NCI-H82 (cell line): Measurements from ENCODE around the gene CACNG5.

Experiments used
- DNase-seq: peaks from one replicate; lab custom pipeline; 2025; lab: John Stamatoyannopoulos, UW

The CACNG5 gene

DNA sequence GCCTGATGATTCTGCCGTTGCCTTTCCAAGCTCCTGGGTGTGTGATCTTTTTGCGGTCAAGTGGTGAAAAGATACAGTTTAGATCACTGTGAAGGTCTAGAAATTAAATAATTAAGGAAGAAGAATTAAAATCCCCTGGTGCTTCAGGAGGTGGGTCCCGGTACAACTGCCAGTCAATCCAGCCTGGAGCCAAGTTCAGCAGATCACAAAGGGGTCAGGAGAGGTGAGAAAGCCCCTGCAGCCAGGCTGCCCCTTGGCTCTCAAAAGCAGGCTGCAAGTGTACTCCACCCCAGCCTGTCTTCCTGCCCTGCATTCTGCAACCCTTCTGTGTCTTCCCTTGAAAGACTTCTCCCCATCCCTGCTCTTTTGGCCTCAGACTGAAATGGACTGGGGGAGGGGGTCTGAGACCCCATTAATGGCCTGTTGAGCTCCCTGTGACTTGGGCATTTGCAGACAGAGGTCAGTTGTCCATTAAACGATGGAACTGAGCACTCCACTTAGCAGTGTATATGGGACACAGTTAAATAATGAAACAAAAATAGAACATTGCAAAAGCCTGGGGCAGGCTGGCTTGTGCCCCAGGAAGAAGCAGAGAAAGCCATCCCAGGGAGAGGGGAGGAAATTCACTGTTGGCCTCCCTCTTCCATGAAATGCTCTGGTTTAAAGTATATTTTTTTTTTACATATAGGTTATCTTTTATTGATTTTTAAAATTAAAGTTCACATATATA is 15.1 kb downstream of the CACNG5 start:
- DNase-seq, result no peak

DNA sequence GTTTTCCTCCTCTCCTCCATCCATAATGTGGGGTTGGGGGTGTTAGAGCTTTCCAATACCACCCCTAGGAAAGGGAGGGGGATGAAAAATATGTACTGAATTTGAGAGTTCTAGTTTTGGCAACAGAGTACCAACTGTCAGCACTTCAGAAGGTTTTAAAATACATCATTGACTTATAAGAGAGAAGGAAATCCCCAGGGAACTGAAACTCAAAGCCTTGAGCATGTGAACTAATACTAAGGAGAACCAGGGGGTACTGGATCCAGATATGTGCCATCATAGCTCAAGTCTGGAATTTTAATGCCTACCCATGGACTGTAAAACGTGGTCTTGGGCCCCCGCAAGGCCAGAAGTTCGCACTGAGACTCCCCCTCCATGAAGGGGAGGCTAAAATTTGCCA is 15.8 kb downstream of the CACNG5 start:
- no peak for DNase-seq

DNA sequence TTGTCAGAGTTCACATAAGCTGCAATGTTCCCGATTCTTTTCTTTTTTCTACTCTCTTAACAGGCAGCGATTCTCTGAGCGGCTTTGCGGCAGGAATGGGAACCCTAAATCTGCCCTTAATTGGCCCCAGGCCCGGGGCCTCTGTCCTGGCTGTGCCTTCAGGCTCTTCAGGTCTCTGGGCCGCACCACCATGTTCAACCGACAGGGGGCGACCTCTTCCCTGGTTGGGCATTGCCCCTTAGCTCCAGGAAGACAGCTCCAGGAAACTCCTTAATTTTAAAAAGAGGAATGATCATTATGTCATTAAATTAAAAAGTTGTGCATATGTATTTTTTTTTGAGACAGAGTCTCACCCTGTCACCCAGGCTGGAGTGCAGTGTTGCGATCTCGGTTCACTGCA is 20.3 kb downstream of the CACNG5 start:
- peak; percentile 8 for DNase-seq

DNA sequence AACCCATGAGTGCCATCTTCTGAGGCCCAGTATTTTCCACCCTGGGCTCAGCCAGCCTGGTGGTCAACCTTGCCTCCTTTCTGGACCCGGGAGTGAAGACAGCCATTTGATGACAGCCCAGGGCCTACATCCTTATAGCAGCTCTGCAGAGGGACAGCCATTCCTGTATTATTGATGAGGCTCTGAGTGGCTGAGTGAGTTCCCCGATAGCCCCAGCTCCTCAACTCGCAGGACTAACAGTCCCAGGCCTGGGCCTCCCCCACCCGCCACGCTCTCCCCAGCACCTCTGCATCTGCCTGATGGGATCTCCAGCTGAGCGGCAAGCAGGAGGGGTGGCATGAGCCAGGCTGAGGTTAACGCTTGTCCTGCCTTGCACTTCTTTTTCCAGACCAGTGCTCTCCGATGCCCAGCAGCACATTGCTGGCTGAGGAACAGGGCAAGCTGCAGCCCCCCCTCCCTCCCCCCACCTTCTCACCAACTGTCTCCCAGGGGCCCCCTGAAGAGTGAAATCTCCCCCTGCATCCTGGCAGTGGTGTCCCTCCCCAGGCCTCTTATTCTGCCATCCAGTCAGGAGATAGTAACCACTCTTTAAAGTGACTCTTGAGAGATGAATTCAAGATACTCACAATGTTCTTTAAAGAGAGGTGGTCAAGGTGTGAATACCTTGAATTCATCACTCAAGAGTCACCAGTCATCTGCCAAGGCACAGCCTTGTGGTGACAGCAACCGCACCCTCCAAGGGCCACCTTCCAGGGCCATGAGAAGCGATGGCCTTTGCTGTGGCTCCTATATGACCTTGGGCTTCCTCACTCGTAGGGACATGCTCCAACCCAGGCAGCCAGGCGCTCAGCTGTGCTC is 23.5 kb downstream of the CACNG5 start:
- DNase-seq, result no peak

DNA sequence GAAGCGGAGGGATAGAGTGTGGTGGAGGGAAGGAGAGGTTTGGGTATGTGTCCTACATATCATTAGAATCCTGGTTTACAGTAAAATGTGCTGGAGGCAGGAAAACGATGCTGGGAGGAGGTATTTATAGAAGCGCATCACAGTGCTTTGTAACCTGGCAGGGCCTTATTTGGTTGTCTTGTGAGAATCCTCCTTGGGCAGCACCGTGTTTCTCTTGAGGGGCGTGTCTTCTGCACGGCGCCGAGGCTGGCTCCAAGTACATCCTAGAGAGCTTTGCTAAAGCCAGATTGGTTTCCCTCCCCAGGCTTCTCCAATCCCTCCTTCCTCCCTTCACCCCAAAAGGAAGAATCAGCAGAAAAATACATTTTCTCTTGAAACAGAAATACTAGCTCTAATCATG is 24.4 kb downstream of the CACNG5 start:
- no peak for DNase-seq

DNA sequence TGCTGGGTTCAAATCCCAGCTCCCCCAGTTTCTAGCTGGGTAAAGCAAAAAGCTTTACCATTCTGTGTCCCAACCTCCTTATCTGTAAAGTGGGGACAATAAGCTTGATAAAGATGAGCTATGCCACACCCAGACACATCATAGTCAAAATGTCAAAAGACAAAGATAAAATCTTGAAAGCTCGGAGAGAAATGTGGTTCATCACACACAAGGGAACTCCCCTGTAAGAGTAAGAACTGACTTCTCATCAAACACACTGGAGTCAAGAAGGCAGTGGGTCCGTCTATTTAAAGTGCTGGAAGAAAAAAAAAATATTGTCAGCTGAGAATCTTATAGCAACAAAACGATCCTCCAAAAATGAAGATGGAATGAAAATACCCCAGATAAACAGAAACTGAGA is 25.3 kb downstream of the CACNG5 start:
- no peak for DNase-seq

DNA sequence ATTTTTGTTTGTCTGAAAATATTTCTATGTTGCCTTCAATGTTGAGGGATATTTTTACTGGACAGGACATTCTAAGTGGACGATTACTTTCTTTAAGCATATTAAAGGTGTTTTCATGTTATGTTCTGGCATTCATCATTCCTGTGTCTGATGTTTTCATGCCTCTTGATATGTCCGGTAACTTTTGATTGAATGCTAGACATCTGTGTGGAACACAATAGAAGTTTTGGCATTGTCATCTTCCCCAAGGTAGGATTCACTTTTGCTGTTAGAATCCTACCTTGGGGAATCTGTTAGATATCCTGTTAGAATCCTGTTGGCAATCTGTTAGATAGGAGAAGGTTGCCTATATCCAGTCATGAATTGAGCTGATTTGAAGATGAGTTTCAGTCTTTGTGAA is 28.9 kb downstream of the CACNG5 start:
- DNase-seq, result no peak

DNA sequence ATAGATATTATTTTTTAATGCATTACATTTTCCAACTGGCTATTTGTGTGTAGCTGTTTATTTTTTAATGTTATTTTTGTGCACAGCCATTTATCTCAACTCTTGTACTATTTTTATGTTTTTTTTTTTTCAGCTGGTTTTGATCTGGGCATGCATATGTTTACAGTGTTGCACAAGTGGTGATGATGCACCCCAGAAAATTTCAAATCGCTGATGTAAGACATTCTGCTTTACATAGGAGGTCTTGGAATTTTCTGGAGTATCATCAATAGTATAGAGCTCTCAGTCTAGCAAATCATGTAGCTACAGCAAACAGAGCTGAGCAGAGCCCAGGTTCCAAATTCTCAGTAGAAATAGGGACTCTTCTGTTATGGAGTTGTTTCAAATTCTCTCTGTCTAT is 30.2 kb downstream of the CACNG5 start:
- DNase-seq, result no peak

DNA sequence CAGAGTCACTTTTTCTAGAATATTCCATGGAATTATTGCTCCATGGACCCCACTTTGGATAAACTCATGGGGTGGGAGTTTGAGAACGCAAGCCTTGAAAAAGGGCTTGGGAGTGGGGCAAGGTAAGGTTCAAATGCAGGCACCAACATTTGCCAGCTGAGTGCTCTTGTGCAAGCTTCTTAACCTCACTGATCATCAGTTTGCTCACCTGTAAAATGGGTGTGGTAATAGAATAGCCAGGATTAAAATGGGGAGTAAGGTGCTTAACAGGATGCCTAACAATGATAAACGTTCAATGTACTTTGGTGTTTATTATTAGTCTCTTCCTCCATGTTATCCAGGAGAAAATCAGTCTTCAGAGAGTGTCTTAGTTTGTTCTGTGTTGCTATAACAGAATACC is 39.0 kb downstream of the CACNG5 start:
- DNase-seq, result no peak

DNA sequence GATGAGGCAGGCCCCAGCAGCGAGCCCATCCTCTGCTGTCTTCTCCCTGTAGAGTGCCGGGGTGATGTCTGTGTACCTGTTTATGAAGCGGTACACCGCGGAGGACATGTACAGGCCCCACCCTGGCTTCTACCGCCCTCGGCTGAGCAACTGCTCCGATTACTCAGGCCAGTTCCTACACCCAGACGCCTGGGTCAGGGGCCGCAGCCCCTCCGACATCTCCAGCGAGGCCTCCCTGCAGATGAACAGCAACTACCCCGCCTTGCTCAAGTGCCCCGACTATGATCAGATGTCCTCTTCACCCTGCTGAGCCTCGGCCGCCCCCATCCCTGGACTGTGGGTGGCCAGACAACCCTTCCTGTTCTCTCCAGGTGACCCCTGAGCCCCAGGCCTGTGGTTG is 50.0 kb downstream of the CACNG5 start:
- no peak for DNase-seq

DNA sequence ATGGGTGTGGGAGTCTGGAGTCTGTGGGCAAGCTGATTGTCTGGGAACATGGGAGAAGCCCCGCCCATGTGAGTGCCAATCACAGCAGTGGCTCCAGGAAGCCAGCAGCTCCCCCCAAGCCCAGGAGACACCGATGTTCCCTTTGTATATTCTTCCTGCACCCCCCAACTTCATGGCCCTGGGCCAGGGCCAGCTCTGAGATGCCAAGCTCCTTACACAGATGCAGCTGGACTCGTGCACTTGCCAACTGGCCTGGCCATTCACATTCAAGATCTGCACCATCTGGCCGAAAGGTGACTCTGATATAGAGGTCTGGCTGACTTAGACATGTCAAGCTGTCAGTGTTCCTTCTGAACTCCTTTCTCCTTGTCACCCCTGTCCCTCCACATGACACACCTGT is 50.5 kb downstream of the CACNG5 start:
- DNase-seq, result no peak

DNA sequence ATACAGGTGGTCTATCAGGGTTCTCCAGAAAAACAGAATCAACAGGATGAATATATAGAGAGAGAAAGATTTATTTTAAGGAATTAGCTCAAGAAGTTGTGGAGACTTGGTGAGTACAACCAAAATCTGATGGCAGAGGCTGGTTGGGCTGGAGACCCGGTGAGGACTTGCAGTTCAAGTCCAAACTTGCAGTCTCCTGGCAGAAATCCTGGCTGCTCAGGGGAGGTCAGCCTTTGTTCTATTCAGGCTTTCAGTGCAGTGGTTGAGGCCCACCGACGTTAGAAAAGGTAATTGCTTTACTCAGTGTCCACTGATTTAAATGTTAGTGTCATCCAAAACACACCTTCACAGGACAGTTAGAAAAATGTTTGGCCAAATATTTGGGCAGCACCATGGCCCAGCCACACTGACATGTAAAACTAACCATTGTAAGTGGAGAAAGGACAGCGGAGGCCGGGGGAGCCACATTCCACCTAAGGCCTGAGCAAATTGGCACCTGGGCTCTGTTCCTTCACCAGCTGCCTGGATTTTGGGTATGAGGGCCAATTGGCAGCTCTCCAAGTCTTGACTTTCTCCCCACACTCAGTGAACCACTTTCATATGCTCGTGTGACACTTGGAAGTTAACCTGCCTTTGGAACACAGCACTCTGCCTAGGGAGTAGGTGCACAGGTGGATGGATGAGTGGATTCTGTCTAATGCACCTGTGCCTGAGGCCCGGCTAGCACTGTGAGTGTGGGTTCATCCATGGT is 54.7 kb downstream of the CACNG5 start:
- DNase-seq, result no peak

DNA sequence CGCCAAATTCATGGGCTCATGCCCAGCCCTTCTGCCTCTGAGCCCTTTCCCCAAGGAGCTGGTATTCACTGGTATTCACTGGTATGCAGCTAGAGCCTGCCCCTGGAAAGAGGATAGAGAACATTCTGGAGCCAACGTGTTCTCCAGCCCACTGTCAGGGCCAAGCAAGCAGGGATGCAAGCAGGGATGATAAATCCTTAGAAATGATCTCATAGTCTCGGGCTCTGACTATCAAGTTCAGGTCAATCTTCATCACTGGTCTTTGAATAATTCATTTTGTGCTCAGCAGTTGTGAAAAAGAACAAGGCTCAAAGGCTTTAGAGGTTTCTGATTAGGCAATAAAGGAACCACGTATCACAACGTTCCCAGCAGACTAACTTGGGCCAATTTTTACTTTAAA is 57.3 kb downstream of the CACNG5 start:
- DNase-seq, result no peak

DNA sequence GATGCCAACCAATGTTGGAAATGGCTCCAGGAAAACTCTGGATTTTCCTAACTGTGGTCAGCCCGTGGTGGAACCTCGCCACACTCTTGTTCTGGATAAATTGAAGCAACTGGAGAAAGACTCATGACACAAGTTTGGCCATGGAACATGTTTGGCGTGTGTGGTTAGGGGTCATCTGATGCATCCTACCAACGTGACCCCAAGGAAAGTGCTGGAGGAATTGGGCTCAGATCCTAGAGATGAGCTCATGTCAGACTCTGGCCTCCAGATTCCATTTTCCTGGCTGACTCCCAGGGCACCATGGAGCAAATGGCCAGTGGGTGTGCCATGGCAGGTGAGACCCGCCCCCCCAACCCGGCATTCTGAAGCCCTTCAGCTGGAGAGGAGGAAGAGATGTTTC is 58.5 kb downstream of the CACNG5 start:
- DNase-seq, result no peak

DNA sequence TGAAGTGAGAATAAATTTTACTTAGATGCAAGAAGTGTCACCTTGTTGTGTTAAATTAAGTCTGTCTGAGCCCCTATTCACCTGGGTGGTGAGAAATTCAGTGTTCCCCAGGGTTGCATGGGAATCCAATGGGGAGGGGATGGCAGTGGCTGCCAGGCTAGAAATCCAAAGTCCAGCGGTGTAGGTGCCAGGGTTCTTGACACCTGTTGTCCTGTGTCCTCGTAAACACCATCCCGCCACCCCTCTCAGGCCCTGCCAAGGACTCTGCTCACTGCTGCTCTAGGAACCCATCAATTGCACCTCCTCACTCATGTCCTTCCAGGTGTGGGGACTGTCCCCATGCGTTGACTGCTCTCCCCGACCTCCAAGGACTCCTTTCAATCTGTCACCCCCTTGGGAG is 58.9 kb downstream of the CACNG5 start:
- no peak for DNase-seq

DNA sequence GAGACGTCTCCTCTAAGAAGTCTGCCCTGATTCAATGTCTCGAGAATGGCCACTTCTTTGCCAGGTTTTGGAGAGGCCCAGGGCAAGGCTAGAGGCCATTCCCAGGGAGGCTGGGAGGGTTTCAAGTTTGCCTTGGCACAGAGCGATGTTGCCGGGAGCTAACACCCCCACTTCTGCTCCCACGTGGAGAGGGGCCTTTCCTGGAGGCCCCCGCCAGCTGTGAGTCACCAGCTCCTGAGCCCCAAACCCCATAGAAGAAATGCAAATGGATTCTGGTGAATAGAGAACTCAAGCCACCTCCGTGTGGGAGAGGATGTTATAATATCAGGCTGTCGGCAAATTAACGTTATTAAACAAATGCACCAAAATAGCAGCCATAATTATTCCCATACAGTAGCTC is 62.2 kb downstream of the CACNG5 start:
- DNase-seq, result no peak

DNA sequence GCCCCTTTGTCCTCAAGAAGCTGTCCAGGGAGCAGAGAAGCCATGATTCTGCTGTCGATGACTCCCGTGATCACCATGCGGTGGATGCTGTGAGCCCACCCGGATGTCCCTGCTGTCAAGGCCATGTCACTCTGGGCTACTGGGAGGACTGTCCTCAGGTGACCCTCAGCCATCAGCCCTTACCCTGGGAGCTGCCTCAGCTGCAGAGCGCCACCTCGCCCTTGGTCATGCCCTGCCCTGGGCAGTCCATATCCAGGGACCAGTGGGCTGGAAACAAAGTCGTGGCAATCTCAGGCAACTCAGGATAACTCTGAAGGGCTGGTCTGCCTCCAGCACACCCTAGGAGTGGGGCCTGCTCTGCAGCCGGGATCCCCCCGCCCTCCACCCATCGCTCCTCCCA is 63.6 kb downstream of the CACNG5 start:
- no peak for DNase-seq

DNA sequence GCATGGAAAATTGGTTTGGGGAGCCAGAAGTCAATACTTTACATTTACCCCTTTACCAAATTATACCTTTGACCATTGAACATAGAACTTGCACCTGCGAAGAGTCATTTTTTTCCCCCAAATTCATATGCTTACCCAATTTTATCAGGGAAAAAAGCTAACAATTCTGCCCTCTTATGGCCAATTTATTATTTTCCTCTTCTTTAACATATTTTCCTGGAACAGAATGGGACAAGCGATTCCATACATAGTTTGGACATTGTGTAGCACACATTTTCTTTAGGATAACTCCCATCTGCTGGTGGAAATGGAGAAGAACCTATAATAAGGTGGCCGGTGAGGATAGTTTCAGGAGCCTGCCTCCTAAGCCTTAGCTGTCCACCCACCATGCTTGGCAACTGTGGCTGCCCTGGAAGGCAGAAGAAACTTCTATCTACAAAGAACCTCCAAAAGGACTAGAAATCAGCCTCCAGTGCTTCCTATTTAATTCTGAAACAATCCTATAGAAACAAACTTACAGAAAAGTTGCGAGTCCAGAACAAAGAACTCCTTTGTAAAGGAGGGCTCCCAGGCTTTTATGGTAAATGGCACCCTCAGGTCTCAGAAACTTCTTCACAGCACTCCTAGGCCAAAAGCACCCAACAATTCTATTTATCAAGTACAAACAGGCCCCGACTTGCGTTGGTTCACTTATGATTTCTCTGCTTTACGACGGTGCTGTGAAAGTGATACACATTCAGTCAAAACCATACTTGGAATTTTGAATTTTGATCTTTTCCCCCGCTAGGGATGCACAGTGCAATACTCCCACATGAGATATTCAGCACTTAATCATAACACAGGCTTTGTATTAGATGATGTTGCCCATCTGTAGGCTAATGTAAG is 65.5 kb downstream of the CACNG5 start:
- no peak for DNase-seq

DNA sequence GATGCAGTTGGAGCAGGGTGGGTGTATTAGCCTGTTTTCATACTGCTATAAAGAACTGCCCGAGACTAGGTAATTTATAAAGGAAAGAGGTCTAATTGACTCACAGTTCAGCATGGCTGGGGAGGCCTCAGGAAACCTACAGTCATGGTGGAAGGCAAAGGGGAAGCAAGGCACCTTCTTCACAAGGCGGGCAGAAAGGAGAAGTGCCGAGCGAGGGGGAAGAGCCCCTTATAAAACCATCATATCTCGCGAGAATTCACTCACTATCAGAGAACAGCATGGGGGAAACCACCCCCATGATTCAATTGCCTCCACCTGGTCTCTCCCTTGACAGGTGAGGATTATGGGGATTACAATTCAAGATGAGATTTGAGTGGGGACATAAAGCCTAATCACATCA is 68.4 kb downstream of the CACNG5 start:
- DNase-seq, result peak; percentile 77

DNA sequence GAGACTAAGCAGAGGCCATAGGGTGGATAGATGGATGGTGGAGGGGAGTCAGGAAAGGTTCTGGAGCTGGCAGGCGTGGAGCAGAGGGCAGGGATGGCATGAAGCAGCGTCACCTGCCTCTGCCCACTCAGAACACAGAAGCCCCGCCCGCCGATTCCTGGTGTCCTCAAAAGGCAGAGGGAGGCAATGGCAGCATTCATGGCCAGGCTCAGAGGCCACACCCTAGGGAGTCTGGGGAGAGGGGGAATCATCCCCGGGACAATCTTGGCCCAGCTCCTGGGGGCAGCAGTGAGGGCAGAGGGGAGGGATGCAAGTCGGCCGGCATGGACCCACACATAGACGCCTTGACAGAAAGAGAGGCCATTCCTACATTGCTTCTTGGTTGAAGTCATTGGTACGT is 68.9 kb downstream of the CACNG5 start:
- no peak for DNase-seq

DNA sequence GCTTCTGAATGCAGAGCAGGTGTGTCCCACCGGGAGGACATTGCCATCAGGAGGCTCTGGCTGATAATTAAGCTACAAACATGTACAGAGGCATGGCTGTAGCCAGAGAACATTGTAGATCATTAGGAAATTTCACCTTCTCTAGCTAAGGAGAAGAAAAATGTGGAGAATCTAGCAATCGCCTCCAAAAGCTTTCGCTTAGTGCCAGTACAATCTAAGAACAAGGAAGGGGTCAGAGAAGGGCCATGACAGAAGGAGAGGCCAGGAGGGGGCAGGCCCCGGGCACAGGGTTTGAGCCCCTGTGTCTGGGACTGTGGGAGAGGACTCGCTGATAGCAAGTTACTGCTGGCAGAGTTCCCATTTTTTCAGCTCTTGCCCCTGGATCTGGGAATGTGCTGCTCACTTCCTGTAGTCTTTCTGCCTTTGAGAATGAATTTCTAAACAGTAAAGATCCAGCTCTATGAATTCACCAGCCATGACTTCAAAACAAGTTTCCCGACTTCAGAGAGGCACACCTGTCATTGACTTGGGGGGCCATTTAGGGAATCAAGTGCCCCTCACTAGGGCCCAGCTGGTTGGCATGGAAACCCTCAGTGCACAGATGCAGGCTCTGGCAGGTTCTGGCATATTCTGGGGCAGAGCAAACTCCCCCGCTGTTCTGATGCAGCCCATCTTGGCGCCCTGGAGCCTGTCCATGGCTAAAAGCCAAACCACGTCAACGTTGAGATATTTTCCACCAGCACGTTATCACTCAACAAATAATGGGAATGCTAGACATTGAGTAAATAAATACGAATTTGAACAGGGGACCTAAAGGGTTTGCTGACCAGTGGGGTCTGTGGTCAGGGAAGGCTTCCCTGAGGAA is 70.1 kb downstream of the CACNG5 start:
- DNase-seq, result no peak
